SK-N-MC (cell line): ENCODE results near the gene RHOF.

Source experiments
- DNase-seq: peaks from one replicate; pipeline ENCODE4 v3.0.0-alpha.2; 2011; ENCODE audit warnings: low read depth, low spot score
- H3K27ac ChIP-seq: fragments of 200-600 bp; sonication (generic); 2 replicates; pipeline ENCODE4 v1.5.1; 2016; ENCODE audit warnings: mixed run types
- H3K36me3 ChIP-seq: fragments of 200-600 bp; sonication (generic); 2 replicates; pipeline ENCODE4 v1.6.1; 2017; ENCODE audit warnings: antibody characterized with exemption, low read length, mixed read lengths; ENCODE audit not compliant: insufficient read depth
- H3K4me3 ChIP-seq: fragments of 200-600 bp; sonication (generic); 2 replicates; pipeline ENCODE4 v1.5.1; 2016
- H3K9ac ChIP-seq: fragments of 200-600 bp; sonication (generic); 2 replicates; pipeline ENCODE4 v1.8.0; 2017; ENCODE audit warnings: mixed run types, mixed read lengths; ENCODE audit not compliant: insufficient read length
- H3K9me3 ChIP-seq: fragments of 200-600 bp; sonication (generic); 2 replicates; pipeline ENCODE4 v1.6.1; 2017; ENCODE audit warnings: low read depth, mild to moderate bottlenecking, antibody characterized with exemption, low read length, moderate library complexity, mixed read lengths
- EZH2 ChIP-seq: fragments of 200-600 bp; sonication (generic); IDR thresholded peaks from one replicate; pipeline ENCODE4 v1.6.1; 2017; ENCODE audit warnings: antibody characterized with exemption
- FOXP2 ChIP-seq: optimal IDR thresholded peaks from 2 replicates; pipeline ENCODE3; 2011; ENCODE audit warnings: mild to moderate bottlenecking, moderate library complexity; ENCODE audit not compliant: insufficient read depth; ENCODE audit errors: extremely low read length, control extremely low read depth
- POLR2AphosphoS5 ChIP-seq: IDR thresholded peaks from 2 replicates; pipeline ENCODE4 v1.6.1; 2012; ENCODE audit warnings: mild to moderate bottlenecking, low read depth, low read length, borderline replicate concordance

The RHOF gene

DNA sequence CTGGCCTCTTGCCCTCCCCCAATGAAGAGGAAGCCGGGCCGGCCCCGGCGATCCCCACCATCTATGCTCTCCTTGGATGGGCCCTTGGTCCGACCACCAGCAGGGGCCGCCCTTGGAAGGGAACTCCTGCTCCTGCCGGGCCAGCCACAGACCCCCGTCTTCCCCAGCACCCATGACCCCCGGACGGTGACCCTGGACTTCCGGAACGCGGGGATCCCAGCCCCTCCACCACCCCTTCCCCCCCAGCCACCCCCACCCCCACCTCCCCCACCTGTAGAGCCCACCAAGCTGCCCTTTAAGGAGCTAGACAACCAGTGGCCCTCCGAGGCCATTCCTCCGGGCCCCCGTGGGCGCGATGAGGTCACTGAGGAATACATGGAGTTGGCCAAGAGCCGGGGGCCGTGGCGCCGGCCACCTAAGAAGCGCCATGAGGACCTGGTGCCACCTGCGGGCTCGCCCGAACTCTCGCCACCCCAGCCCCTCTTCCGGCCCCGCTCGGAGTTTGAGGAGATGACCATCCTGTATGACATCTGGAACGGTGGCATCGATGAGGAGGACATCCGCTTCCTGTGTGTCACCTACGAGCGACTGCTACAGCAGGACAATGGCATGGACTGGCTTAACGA lies 29.7 kb upstream of the RHOF start:
- H3K9ac ChIP-seq: no peak overlapping the region
- H3K36me3 ChIP-seq: peaks cover 42% of the 10 kb centered on the region; the same call in 1 of the 2 replicates
- no peak for DNase-seq
- H3K27ac ChIP-seq: no peak overlapping the region
- no peak for TF ChIP-seq FOXP2
- no peaks in the 10 kb centered on the region for H3K9me3 ChIP-seq
- H3K4me3 ChIP-seq: no peak overlapping the region

DNA sequence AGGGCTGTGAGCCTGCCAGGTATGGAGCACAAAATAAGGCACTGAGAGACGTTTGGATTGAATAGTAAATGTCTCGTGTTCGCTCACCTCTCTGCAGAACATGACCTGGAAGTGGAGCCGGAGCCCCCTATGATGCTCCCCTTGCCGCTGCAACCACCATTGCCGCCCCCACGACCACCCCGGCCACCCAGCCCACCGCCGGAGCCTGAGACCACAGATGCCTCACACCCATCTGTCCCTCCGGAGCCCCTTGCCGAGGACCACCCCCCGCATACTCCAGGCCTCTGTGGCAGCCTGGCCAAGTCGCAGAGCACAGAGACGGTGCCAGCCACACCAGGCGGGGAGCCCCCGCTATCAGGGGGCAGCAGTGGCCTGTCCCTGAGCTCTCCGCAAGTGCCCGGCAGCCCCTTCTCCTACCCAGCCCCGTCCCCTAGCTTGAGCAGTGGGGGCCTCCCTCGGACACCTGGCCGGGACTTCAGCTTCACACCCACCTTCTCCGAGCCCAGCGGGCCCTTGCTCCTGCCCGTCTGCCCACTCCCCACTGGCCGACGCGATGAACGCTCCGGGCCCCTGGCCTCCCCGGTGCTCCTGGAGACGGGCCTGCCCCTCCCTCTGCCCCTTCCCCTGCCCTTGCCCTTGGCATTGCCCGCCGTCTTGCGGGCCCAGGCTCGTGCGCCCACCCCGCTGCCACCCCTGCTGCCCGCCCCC lies 29.1 kb upstream of the RHOF start:
- no peak overlapping the region for H3K9ac ChIP-seq
- no peak overlapping the region for H3K4me3 ChIP-seq
- H3K36me3 ChIP-seq: peaks cover 41% of the 10 kb centered on the region; the same call in 1 of the 2 replicates
- H3K9me3 ChIP-seq: no peaks in the 10 kb centered on the region
- DNase-seq: no peak
- no peak overlapping the region for H3K27ac ChIP-seq
- TF ChIP-seq POLR2AphosphoS5: no peak
- no peak for TF ChIP-seq EZH2
- no peak for TF ChIP-seq FOXP2

DNA sequence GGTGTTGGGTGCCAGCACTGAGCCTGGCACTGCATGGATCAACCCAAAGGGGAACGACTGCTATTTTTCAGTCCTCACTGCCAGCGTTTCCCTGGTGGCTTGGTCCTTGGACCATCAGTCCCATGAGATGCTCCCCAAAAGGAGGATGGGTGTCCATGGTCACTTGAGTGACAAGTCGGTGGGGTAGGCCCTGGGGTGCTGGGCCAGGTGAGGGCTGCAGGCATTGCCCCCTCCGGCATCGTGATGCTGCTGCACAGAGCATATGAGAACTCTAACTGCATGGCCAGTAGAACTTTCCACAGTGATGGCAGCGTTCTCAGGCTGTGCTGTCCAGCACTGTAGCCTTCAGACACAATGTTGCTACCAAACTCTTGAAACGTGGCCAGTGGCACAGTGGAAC lies 26.6 kb upstream of the RHOF start:
- Histone ChIP-seq H3K36me3 (peaks cover 58% of the 10 kb centered on the region; the same call in 1 of the 2 replicates), H3K9ac (no peak overlapping the region), H3K4me3 (no peak overlapping the region), H3K27ac (no peak overlapping the region), H3K9me3 (no peaks in the 10 kb centered on the region)
- TF ChIP-seq POLR2AphosphoS5: no peak
- TF ChIP-seq FOXP2: no peak
- TF ChIP-seq EZH2: no peak
- DNase-seq: no peak

DNA sequence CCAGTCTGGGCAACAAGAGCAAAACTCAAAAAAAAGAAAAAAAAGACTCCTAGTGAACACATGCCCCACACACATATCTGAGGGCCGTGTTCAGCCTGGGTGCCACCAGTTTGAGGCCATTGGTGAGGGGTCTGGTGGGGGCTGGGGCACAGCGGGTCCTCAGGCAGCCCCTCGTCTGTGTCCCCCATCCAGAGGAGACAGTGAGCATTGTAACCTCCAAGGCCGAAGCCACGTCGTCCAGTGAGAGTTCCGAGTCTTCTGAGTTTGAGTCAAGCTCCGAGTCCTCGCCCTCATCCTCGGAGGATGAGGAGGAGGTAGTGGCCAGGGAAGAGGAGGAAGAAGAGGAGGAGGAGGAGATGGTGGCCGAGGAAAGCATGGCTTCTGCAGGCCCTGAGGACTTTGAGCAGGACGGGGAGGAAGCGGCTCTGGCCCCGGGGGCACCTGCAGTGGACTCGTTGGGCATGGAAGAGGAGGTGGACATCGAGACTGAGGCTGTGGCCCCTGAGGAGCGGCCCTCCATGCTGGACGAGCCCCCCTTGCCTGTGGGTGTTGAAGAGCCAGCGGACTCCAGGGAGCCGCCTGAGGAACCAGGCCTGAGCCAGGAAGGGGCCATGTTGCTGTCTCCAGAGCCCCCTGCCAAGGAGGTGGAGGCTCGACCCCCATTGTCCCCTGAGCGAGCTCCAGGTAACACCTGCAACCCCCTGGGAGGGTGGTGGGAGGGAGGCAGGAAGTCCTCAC lies 25.9 kb upstream of the RHOF start:
- Histone ChIP-seq H3K9ac (no peak overlapping the region), H3K36me3 (peaks cover 65% of the 10 kb centered on the region; the same call in 1 of the 2 replicates), H3K27ac (no peak overlapping the region), H3K4me3 (no peak overlapping the region), H3K9me3 (no peaks in the 10 kb centered on the region)
- TF ChIP-seq EZH2 (no peak), FOXP2 (no peak), POLR2AphosphoS5 (no peak)
- no peak for DNase-seq

DNA sequence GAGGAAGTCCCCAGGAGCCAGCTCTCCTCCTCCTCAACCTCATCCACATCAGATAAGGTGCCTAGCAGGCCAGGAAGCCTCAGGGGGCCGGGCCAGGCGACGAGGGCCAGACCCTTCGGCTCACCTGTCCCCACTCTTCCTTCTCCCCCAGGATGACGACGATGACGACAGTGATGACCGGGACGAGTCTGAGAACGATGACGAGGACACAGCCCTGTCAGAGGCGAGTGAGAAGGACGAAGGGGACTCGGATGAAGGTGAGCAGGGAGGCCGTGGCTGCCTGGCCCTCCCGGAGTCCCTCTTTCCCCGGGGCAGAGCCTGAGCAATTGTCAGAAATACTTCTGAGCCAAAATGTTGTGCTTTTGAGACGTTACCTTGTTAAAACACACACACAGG lies 24.2 kb upstream of the RHOF start:
- DNase-seq: no peak
- no peak overlapping the region for H3K9ac ChIP-seq
- TF ChIP-seq EZH2 (no peak), POLR2AphosphoS5 (no peak), FOXP2 (no peak)
- H3K36me3 ChIP-seq: peaks cover 67% of the 10 kb centered on the region; the same call in 1 of the 2 replicates
- H3K4me3 ChIP-seq: no peak overlapping the region
- no peaks in the 10 kb centered on the region for H3K9me3 ChIP-seq
- no peak overlapping the region for H3K27ac ChIP-seq

DNA sequence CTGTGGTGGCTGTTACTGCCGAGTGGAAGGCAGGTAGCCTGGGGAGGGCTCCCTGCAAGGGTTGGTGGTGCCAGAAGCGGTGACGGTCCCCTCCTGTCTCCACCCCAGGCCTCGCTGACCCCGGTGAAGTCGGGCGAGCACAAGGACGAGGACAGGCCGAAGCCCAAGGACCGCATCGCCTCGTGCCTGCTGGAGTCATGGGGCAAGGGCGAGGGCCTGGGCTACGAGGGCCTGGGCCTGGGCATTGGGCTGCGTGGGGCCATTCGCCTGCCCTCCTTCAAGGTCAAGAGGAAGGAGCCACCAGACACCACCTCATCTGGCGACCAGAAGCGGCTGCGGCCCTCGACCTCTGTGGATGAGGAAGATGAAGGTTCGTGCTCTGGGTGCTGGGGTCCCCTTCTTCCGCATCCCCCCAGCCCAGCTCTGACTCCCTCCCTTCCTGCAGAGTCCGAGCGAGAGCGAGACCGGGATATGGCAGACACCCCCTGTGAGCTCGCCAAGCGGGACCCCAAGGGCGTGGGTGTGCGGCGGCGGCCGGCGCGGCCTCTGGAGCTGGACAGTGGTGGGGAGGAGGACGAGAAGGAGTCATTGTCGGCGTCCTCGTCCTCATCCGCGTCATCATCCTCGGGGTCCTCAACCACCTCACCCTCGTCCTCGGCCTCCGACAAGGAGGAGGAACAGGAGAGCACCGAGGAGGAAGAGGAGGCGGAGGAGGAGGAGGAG lies 23.6 kb upstream of the RHOF start:
- Histone ChIP-seq H3K9ac (no peak overlapping the region), H3K36me3 (peaks cover 65% of the 10 kb centered on the region; the same call in 1 of the 2 replicates), H3K27ac (no peak overlapping the region), H3K9me3 (no peaks in the 10 kb centered on the region), H3K4me3 (no peak overlapping the region)
- no peak for DNase-seq
- TF ChIP-seq POLR2AphosphoS5 (no peak), FOXP2 (no peak), EZH2 (no peak)

DNA sequence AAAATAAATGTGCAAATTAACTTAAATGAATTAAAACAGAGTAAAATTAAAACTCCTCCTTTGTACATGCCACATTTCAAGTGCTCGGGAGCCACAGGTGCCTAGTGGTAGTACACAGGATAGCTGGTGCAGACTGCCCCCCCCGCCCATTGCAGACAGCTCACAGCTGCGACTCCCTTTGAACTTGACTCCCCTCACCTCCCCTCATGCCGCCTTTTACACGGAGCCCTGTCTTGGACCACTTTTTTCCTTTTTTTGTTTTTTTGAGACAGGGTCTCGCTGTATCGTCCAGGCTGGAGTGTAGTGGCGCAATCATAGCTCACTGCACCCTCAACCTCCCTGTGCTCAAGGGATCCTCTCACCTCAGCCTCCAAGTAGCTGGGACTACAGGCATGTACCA lies 21.8 kb upstream of the RHOF start:
- no peak overlapping the region for H3K27ac ChIP-seq
- peaks cover 70% of the 10 kb centered on the region for H3K36me3 ChIP-seq
- H3K9ac ChIP-seq: no peak overlapping the region
- H3K9me3 ChIP-seq: no peaks in the 10 kb centered on the region
- DNase-seq: no peak
- TF ChIP-seq EZH2 (no peak), POLR2AphosphoS5 (no peak), FOXP2 (no peak)
- no peak overlapping the region for H3K4me3 ChIP-seq

DNA sequence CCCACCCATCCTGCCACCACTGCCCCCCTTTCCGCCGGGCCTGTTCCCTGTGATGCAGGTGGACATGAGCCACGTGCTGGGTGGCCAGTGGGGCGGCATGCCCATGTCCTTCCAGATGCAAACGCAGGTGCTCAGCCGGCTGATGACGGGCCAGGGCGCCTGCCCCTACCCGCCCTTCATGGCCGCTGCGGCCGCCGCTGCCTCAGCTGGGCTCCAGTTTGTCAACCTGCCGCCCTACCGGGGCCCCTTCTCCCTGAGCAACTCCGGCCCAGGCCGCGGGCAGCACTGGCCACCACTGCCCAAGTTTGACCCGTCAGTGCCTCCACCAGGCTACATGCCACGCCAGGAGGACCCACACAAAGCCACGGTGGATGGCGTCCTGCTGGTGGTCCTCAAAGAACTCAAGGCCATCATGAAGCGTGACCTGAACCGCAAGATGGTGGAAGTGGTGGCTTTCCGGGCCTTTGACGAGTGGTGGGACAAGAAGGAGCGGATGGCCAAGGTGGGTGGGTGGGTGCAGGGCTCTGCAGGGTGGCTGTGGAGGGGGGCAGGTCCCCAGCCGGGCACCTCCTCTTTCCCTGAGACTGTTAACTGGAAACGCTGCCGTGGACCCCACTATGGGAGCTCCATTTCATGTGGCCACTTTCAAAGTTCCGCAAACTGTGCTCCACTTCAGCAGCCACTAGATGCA lies 21.1 kb upstream of the RHOF start:
- H3K36me3 ChIP-seq: peaks cover 71% of the 10 kb centered on the region
- no peaks in the 10 kb centered on the region for H3K9me3 ChIP-seq
- H3K4me3 ChIP-seq: no peak overlapping the region
- DNase-seq: no peak
- no peak for TF ChIP-seq EZH2
- TF ChIP-seq POLR2AphosphoS5: no peak
- no peak for TF ChIP-seq FOXP2
- no peak overlapping the region for H3K9ac ChIP-seq
- H3K27ac ChIP-seq: no peak overlapping the region
